Pons (tissue), 1 donor: ENCODE measurements around the gene S100A16.
"Not testable (repeated sequence)": the region's sequence is repeated elsewhere in the genome, so short reads cannot be mapped to it uniquely, and the experiment has no call there.

Experiments used
- DNase-seq: peaks from one replicate; pipeline ENCODE4 v3.0.0-alpha.2; 2016; ENCODE audit warnings: low spot score

The S100A16 gene

GRCh38 chr1:153562021-153562420 is 50.9 kb downstream of the S100A16 start:
- DNase-seq: not testable (repeated sequence)

GRCh38 chr1:153561466-153561985 is 51.4 kb downstream of the S100A16 start:
- DNase-seq: no peak

- DNase-seq: no peak
These were observed 52.0 kb downstream of the S100A16 start for GRCh38 chr1:153560771-153561465.

- no peak for DNase-seq
These were observed 52.7 kb downstream of the S100A16 start for GRCh38 chr1:153560241-153560640.

- DNase-seq: no peak
These were observed 55.1 kb downstream of the S100A16 start for GRCh38 chr1:153557877-153558276.
